ENCODE results near the gene NPTXR.

DNA sequence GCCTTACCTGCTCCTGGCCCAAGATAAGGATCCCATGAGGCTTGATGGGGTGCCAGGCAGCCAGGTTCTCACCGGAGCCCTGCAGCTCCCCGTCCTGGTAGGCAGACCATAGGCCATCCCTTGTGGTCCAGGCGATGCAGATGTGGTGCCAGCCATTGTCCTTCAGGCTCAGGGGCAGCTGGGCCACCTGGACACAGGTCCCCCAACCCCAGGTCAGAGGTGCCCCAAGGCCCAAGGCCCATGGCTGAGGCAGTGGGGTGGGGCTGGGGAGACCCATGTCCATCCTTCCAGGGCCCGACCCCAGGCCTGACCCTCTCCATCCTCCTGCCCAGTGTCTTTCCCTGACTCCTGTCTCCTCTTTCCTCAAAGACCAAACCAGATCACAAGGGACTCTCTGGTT, 20.8 kb downstream of the NPTXR start:
- TF ChIP-seq EZH2 (IDR thresholded peaks at IDR 0.05; ENCODE audit: insufficient read depth, poor library complexity, severe bottlenecking) (no peak), EZH2phosphoT487 (IDR thresholded peaks at IDR 0.05; ENCODE audit: insufficient read depth, low read depth) (no peak)

All from GM23248 (cell line).